H1 (cell line): Measurements from ENCODE around the gene NOBOX. TPM values are rescaled to one million over a fixed set of nuclear protein-coding genes. Genes with fewer than 3 reads are reported as not detected.
A peak's percentile ranks its signal among the peaks of the same experiment; 100 is the strongest.

Source experiments
- CTCF ChIA-PET: fragments of 300-600 bp; sonication (Branson Sonifier 250); formaldehyde crosslinking; loops from one replicate; lab custom pipeline; 2021; ENCODE audit not compliant: partially characterized antibody; lab: Charles Lee
- POLR2A ChIA-PET: fragments of 300-600 bp; sonication (Branson Sonifier 250); formaldehyde crosslinking; loops from one replicate; lab custom pipeline; 2021; ENCODE audit warnings: inconsistent platforms; ENCODE audit not compliant: partially characterized antibody; lab: Charles Lee
- DNase-seq, 2 experiments: peaks; one replicate each; pipeline versions ENCODE4 v3.0.0 to v3.0.0-alpha.2; 2010 to 2022; ENCODE audit warnings: low spot score in 2 of 2, low read depth in 1 of 2, mixed read lengths in 1 of 2
- FAIRE-seq: peaks from 2 replicates; lab custom pipeline; 2011; peaks lifted over from hg19 to GRCh38; lab: Jason Lieb, UNC
- H2AFZ ChIP-seq: 2 replicates; pipeline ENCODE4 v1.8.1; 2012; ENCODE audit warnings: low read length, inconsistent platforms
- H2AK5ac ChIP-seq: 2 replicates; pipeline ENCODE4 v1.6.1; 2013; ENCODE audit warnings: low read depth, low read length
- H2BK120ac ChIP-seq: replicated peaks from 2 replicates; pipeline ENCODE3; 2013; ENCODE audit warnings: low read depth, low read length, inconsistent platforms
- H2BK12ac ChIP-seq: 2 replicates; pipeline ENCODE4 v1.6.1; 2013; ENCODE audit warnings: low read depth, low read length
- H2BK15ac ChIP-seq: 2 replicates; pipeline ENCODE4 v1.6.1; 2013; ENCODE audit warnings: low read length
- H2BK20ac ChIP-seq: 2 replicates; pipeline ENCODE4 v1.6.1; 2013; ENCODE audit warnings: low read length
- H2BK5ac ChIP-seq: 2 replicates; pipeline ENCODE4 v1.6.1; 2013; ENCODE audit warnings: low read depth, low read length
- H3K14ac ChIP-seq: 2 replicates; pipeline ENCODE4 v1.6.1; 2013; ENCODE audit warnings: inconsistent platforms; ENCODE audit not compliant: insufficient read length
- H3K18ac ChIP-seq: 2 replicates; pipeline ENCODE4 v1.6.1; 2013; ENCODE audit warnings: low read length; ENCODE audit errors: extremely low read depth
- H3K23ac ChIP-seq: 2 replicates; pipeline ENCODE4 v1.6.1; 2013; ENCODE audit warnings: inconsistent platforms; ENCODE audit not compliant: insufficient read length
- H3K23me2 ChIP-seq: 2 replicates; pipeline ENCODE4 v1.6.1; 2013; ENCODE audit warnings: low read depth, low read length
- H3K27ac ChIP-seq: 2 replicates; pipeline ENCODE4 v1.6.1; 2011; ENCODE audit warnings: low read depth, low read length, inconsistent platforms
- H3K27me3 ChIP-seq, 4 experiments: replicated peaks in 1 of 4; 1 replicate in 1 of 4; 2 replicates in 3 of 4; pipeline versions ENCODE4 v1.6.1 to v1.8.1; 2011 to 2013; ENCODE audit warnings: low read length in 3 of 4, mild to moderate bottlenecking in 3 of 4, inconsistent platforms in 2 of 4, mixed read lengths in 2 of 4, moderate library complexity in 1 of 4; ENCODE audit not compliant: control insufficient read depth in 3 of 4, insufficient read depth in 3 of 4; ENCODE audit errors: extremely low read depth in 1 of 4
- H3K36me3 ChIP-seq, 4 experiments: 2 replicates each; pipeline versions ENCODE4 v1.6.1 to v1.8.1; 2011 to 2013; ENCODE audit warnings: mild to moderate bottlenecking in 4 of 4, low read length in 3 of 4, moderate library complexity in 2 of 4, control low read depth in 1 of 4, inconsistent platforms in 1 of 4; ENCODE audit not compliant: insufficient read depth in 4 of 4, control insufficient read depth in 2 of 4
- H3K4ac ChIP-seq: replicated peaks from 2 replicates; pipeline ENCODE3; 2013; ENCODE audit warnings: low read length, low read depth, mixed read lengths, inconsistent platforms; ENCODE audit not compliant: insufficient read length
- H3K4me1 ChIP-seq, 4 experiments: replicated peaks in 1 of 4; 1 replicate in 1 of 4; 2 replicates in 3 of 4; pipeline versions ENCODE4 v1.6.1 to v1.8.1; 2011 to 2013; ENCODE audit warnings: low read length in 3 of 4, inconsistent platforms in 2 of 4, mixed read lengths in 1 of 4; ENCODE audit not compliant: insufficient read depth in 4 of 4, control insufficient read depth in 3 of 4
- H3K4me2 ChIP-seq, 2 experiments: 2 replicates each; pipeline versions ENCODE4 v1.6.1 to v1.8.1; 2011 to 2013; ENCODE audit warnings: low read depth in 2 of 2, low read length in 2 of 2, control low read depth in 1 of 2, inconsistent platforms in 1 of 2, mild to moderate bottlenecking in 1 of 2; ENCODE audit not compliant: insufficient read depth in 1 of 2
- H3K4me3 ChIP-seq, 4 experiments: fragments of 200-600, 300-600 bp in 1 of 4; sonication (generic), shearing (Covaris generic), sonication (Bioruptor Twin) in 1 of 4; 2 replicates each; pipeline versions ENCODE4 v1.5.1 to v1.8.1; 2011 to 2016; ENCODE audit warnings: low read length in 4 of 4, low read depth in 3 of 4, control low read depth in 2 of 4, inconsistent platforms in 2 of 4, mild to moderate bottlenecking in 2 of 4, mixed read lengths in 1 of 4, moderate library complexity in 1 of 4; ENCODE audit not compliant: insufficient read depth in 2 of 4; ENCODE audit errors: extremely low read depth in 1 of 4
- H3K56ac ChIP-seq: replicated peaks from 2 replicates; pipeline ENCODE3; 2013; ENCODE audit warnings: low read depth, mild to moderate bottlenecking, mixed read lengths, low read length, inconsistent platforms; ENCODE audit not compliant: insufficient read length
- H3K79me1 ChIP-seq: 2 replicates; pipeline ENCODE4 v1.6.1; 2013; ENCODE audit warnings: low read depth, low read length, control low read depth
- H3K79me2 ChIP-seq, 2 experiments: 2 replicates each; pipeline versions ENCODE4 v1.6.1 to v1.8.1; 2012 to 2013; ENCODE audit warnings: low read length in 2 of 2, mild to moderate bottlenecking in 2 of 2, inconsistent platforms in 1 of 2; ENCODE audit not compliant: insufficient read depth in 2 of 2, control insufficient read depth in 1 of 2
- H3K9ac ChIP-seq, 4 experiments: replicated peaks in 1 of 4; 1 replicate in 1 of 4; 2 replicates in 3 of 4; pipeline versions ENCODE4 v1.6.1 to v1.8.1; 2011 to 2013; ENCODE audit warnings: low read depth in 3 of 4, low read length in 3 of 4, control low read depth in 2 of 4, mild to moderate bottlenecking in 2 of 4, moderate library complexity in 2 of 4, inconsistent platforms in 1 of 4; ENCODE audit errors: extremely low read depth in 1 of 4
- H3K9me3 ChIP-seq, 2 experiments: 2 replicates each; pipeline versions ENCODE4 v1.6.1 to v1.8.1; 2012 to 2013; ENCODE audit warnings: mild to moderate bottlenecking in 2 of 2, moderate library complexity in 2 of 2, control low read depth in 1 of 2, inconsistent platforms in 1 of 2, low read depth in 1 of 2, low read length in 1 of 2, mixed read lengths in 1 of 2; ENCODE audit not compliant: insufficient read depth in 2 of 2
- H4K20me1 ChIP-seq, 2 experiments: replicated peaks in 1 of 2; 2 replicates each; pipeline versions ENCODE3 to v1.8.1; 2011 to 2013; ENCODE audit warnings: inconsistent platforms in 2 of 2, low read length in 2 of 2, mild to moderate bottlenecking in 1 of 2; ENCODE audit not compliant: insufficient read depth in 2 of 2, control insufficient read depth in 1 of 2
- H4K5ac ChIP-seq: 2 replicates; pipeline ENCODE4 v1.6.1; 2013; ENCODE audit warnings: low read length, low read depth, mixed read lengths, inconsistent platforms; ENCODE audit not compliant: insufficient read length
- H4K8ac ChIP-seq: 2 replicates; pipeline ENCODE4 v1.8.0; 2013; ENCODE audit warnings: mild to moderate bottlenecking, moderate library complexity, low read length, inconsistent platforms; ENCODE audit not compliant: insufficient read depth; ENCODE audit errors: extremely low read depth
- H4K91ac ChIP-seq: replicated peaks from 2 replicates; pipeline ENCODE3; 2013; ENCODE audit warnings: low read length, mixed read lengths, inconsistent platforms; ENCODE audit not compliant: insufficient read length
- E2F6 ChIP-seq: IDR thresholded peaks from 2 replicates; pipeline ENCODE4 v1.6.1; 2012; ENCODE audit warnings: inconsistent platforms
- GTF2F1 ChIP-seq: IDR thresholded peaks from 2 replicates; pipeline ENCODE4 v1.6.1; 2012; ENCODE audit warnings: low read depth, low read length, improper control_type of control experiment, borderline replicate concordance
- MAFK ChIP-seq: IDR thresholded peaks from 2 replicates; pipeline ENCODE4 v1.6.1; 2012; ENCODE audit warnings: low read depth, mild to moderate bottlenecking, improper control_type of control experiment, low read length
- NRF1 ChIP-seq: IDR thresholded peaks from 2 replicates; pipeline ENCODE4 v1.6.1; 2011; ENCODE audit warnings: mild to moderate bottlenecking, low read depth, low read length, improper control_type of control experiment
- SUZ12 ChIP-seq: fragments of 200-600 bp; sonication (generic); IDR thresholded peaks from 2 replicates; pipeline ENCODE4 v1.6.1; 2012; ENCODE audit warnings: mild to moderate bottlenecking, inconsistent platforms, low read length, moderate library complexity, mixed read lengths
- TCF12 ChIP-seq: IDR thresholded peaks from 2 replicates; pipeline ENCODE4 v1.6.1; 2011; ENCODE audit warnings: low read depth, mild to moderate bottlenecking, low read length
- WGBS, 2 experiments: shearing (Covaris generic) in 1 of 2; methylation state at CpG; one replicate each; pipeline versions ENCODE4 v1.1.6 to v1.1.7; 2013 to 2015; ENCODE audit warnings: low lambda C conversion rate in 2 of 2, mixed read lengths in 2 of 2, inconsistent platforms in 1 of 2, low coverage in 1 of 2, missing lambda C conversion rate in 1 of 2; ENCODE audit not compliant: insufficient replicate concordance in 2 of 2, insufficient coverage in 1 of 2, insufficient read length in 1 of 2; ENCODE audit errors: extremely low coverage in 1 of 2, missing lambda C conversion rate in 1 of 2; 5-methylcytosine and 5-hydroxymethylcytosine counted together
- polyA plus RNA-seq, 7 experiments: library from polyadenylated mRNA; depleted of rRNA in 3 of 7; stranded (reverse) in 5 of 7; unstranded in 2 of 7; fragments of >200 nt in 5 of 7; fragments of 200-250 nt in 2 of 7; gene quantifications; 1 replicate in 5 of 7; 2 replicates in 1 of 7; 4 replicates in 1 of 7; pipeline versions ENCODE4 v1.2.1 to v1.2.3, GENCODE V29; 2011 to 2013; ENCODE audit warnings: missing spikeins in 2 of 7, mixed read lengths in 2 of 7
- total RNA-seq: library from RNA; stranded (reverse); fragmentation: NEBNext Ultra II Directional; extraction: Animal tissue kit (Norgen Biotek cat#: 25700); gene quantifications from 2 replicates; pipeline ENCODE4 v1.2.1, GENCODE V29; 2021

Gene NOBOX
- total and polyA plus RNA-seq, 2 of the 8 experiments (the other 6 are each of a cell fraction or from before 2014, with no cell fraction given), result not detected

- WGBS, 2 experiments, result 86% methylated on average over 12 of the region's 12 CpGs; no CpG with 5 or more reads in 1 of the 2 experiments
- Histone ChIP-seq H2AFZ (peak overlapping the region; percentile 28; the same call in 1 of the 2 replicates), H4K20me1 (no peaks in the 10 kb centered on the region), H3K23me2 (no peaks in the 10 kb centered on the region), H3K56ac (no peak overlapping the region), H4K8ac (no peak overlapping the region; the same call in 1 of the 2 replicates), H2AK5ac (no peak overlapping the region), H3K27me3 (peaks cover 0 to 2% (median 0%) of the 10 kb centered on the region in 4 experiments; a peak in 1 of 7 replicates), H3K4me3 (no peak overlapping the region), H3K23ac (no peak overlapping the region), H3K79me1 (no peaks in the 10 kb centered on the region), H3K14ac (no peak overlapping the region), H2BK5ac (no peak overlapping the region), H3K36me3 (no peaks in the 10 kb centered on the region), H2BK20ac (no peak overlapping the region), H3K4me2 (no peak overlapping the region), H2BK12ac (no peak overlapping the region; the same call in 1 of the 2 replicates), H4K91ac (no peak overlapping the region), H2BK120ac (no peak overlapping the region), H3K4ac (no peak overlapping the region), H3K9me3 (no peaks in the 10 kb centered on the region), H3K18ac (no peak overlapping the region), H3K9ac (no peak overlapping the region; a peak in 1 of 7 replicates), H3K4me1 (peaks cover 0 to 6% (median 3%) of the 10 kb centered on the region in 4 experiments; a peak in 4 of 7 replicates), H3K79me2 (no peaks in the 10 kb centered on the region), H2BK15ac (peak overlapping the region; percentile 14; the same call in 1 of the 2 replicates), H3K27ac (no peak overlapping the region), H4K5ac (no peak overlapping the region)
- DNase-seq (no peak), FAIRE-seq (no peak)
- POLR2A ChIA-PET, result interaction anchor here (0.6 kb wide), 1 partner anchor 310 kb away, joined by 3 read pairs; no protein-coding TSS in a partner anchor
- CTCF ChIA-PET, result no interaction called here
- TF ChIP-seq GTF2F1, result no peak
- TF ChIP-seq SUZ12, result no peak
- TF ChIP-seq NRF1, result no peak
- TF ChIP-seq TCF12, result no peak
- TF ChIP-seq E2F6, result peak; percentile 26; the same call in 1 of the 2 replicates
- no peak for TF ChIP-seq MAFK
Measured at GRCh38 chr7:144407266-144407931, 3.9 kb upstream of the NOBOX start.
